ENCODE measurements around the gene GPR137. TPM values are rescaled to one million over a fixed set of nuclear protein-coding genes. Genes with fewer than 3 reads are reported as not detected.

Gene GPR137
- total RNA-seq, 1 donor from 2014 or later: 71.4 TPM

DNA sequence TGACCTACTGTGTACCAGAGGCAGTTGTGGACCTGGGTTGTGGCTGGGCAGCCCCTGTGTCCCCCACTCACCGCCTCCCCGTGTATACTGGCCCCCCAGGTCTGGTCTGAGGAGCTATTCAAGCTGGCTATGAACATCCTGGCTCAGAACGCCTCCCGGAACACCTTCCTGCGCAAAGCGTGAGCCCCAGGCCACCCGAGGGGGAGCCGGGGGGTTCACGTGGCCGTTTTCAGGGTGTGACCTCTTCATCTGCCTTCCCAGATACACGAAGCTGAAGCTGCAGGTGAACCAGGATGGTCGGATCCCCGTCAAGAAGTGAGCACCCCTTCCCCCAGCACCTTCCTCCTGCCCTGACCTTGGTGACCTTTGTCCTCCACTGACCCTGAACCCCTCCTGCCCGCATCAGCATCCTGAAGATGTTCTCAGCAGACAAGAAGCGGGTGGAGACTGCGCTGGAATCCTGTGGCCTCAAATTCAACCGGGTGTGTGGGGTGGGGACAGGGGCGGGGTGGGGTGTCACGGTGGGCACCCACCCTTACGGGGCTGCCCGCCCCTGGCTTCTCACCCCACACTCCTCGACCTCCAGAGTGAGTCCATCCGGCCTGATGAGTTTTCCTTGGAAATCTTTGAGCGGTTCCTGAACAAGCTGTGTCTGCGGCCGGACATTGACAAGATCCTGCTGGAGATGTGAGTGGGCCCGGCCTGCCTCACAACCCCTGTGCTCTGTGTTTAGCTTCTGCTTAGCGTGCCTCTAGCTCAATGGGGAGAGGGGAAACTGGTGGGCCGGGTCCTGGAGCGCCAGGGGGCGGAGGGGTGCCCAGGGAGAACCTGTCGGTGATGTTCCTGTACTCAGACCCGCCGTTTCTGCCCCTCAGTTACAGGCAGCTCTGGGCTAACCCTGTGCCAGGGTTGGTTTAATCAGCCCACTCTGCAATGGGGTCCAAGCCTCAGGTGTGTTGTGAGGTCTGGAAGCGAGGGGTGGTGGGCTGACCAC is 30.2 kb upstream of the GPR137 start:
- H3K27ac Mint-ChIP-seq (ENCODE audit: unreplicated experiment): no peak overlapping the region
- H3K27me3 Mint-ChIP-seq (ENCODE audit: unreplicated experiment): no peaks in the 10 kb centered on the region
- H3K36me3 Mint-ChIP-seq (ENCODE audit: unreplicated experiment): peaks cover 9% of the 10 kb centered on the region
- TF ChIP-seq, protein P1, sequence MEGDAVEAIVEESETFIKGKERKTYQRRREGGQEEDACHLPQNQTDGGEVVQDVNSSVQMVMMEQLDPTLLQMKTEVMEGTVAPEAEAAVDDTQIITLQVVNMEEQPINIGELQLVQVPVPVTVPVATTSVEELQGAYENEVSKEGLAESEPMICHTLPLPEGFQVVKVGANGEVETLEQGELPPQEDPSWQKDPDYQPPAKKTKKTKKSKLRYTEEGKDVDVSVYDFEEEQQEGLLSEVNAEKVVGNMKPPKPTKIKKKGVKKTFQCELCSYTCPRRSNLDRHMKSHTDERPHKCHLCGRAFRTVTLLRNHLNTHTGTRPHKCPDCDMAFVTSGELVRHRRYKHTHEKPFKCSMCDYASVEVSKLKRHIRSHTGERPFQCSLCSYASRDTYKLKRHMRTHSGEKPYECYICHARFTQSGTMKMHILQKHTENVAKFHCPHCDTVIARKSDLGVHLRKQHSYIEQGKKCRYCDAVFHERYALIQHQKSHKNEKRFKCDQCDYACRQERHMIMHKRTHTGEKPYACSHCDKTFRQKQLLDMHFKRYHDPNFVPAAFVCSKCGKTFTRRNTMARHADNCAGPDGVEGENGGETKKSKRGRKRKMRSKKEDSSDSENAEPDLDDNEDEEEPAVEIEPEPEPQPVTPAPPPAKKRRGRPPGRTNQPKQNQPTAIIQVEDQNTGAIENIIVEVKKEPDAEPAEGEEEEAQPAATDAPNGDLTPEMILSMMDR (IDR thresholded peaks at IDR 0.05): no peak
- H3K9me3 Mint-ChIP-seq (ENCODE audit: unreplicated experiment): no peaks in the 10 kb centered on the region
- peaks cover 22% of the 10 kb centered on the region for H3K4me1 Mint-ChIP-seq (ENCODE audit: unreplicated experiment)
- no peak overlapping the region for H3K4me3 Mint-ChIP-seq (ENCODE audit: unreplicated experiment)
- no peak for DNase-seq (ENCODE audit: extremely low spot score, unreplicated experiment)

DNA sequence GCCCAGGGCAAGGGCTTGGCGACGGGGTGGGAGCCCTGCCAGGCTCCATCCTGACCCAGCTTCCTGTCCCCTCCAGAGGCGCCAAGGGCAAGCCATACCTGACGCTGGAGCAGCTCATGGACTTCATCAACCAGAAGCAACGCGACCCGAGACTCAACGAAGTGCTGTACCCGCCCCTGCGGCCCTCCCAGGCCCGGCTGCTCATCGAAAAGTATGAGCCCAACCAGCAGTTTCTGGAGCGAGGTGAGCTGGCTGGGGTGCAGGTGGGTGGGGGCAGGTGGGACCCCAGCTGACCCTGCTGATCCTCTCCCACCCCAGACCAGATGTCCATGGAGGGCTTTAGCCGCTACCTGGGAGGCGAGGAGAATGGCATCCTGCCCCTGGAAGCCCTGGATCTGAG is 29.3 kb upstream of the GPR137 start:
- H3K4me1 Mint-ChIP-seq (ENCODE audit: unreplicated experiment): peaks cover 19% of the 10 kb centered on the region
- H3K27me3 Mint-ChIP-seq (ENCODE audit: unreplicated experiment): no peaks in the 10 kb centered on the region
- peaks cover 9% of the 10 kb centered on the region for H3K36me3 Mint-ChIP-seq (ENCODE audit: unreplicated experiment)
- DNase-seq (ENCODE audit: extremely low spot score, unreplicated experiment): no peak
- no peak overlapping the region for H3K27ac Mint-ChIP-seq (ENCODE audit: unreplicated experiment)
- no peaks in the 10 kb centered on the region for H3K9me3 Mint-ChIP-seq (ENCODE audit: unreplicated experiment)
- TF ChIP-seq, protein P1 (IDR thresholded peaks at IDR 0.05): no peak
- no peak overlapping the region for H3K4me3 Mint-ChIP-seq (ENCODE audit: unreplicated experiment)

DNA sequence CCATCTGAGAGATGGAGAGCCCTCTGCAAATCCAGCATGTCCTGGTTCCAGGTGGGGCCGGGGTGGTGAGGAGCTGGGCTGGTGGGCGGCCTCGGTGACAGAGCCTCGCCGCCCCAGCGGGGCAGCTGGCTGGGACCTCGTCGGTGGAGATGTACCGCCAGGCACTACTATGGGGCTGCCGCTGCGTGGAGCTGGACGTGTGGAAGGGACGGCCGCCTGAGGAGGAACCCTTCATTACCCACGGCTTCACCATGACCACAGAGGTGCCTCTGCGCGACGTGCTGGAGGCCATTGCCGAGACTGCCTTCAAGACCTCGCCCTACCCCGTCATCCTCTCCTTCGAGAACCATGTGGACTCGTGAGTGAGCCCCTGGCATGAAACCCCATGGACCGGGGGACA is 27.3 kb upstream of the GPR137 start:
- DNase-seq (ENCODE audit: extremely low spot score, unreplicated experiment): no peak
- Mint-ChIP-seq H3K27me3 (ENCODE audit: unreplicated experiment) (no peaks in the 10 kb centered on the region), H3K36me3 (ENCODE audit: unreplicated experiment) (peaks cover 16% of the 10 kb centered on the region), H3K27ac (ENCODE audit: unreplicated experiment) (no peak overlapping the region), H3K4me1 (ENCODE audit: unreplicated experiment) (peaks cover 13% of the 10 kb centered on the region), H3K4me3 (ENCODE audit: unreplicated experiment) (no peak overlapping the region), H3K9me3 (ENCODE audit: unreplicated experiment) (no peaks in the 10 kb centered on the region)
- TF ChIP-seq, protein P1 (IDR thresholded peaks at IDR 0.05): no peak

- Mint-ChIP-seq H3K27ac (ENCODE audit: unreplicated experiment) (no peak overlapping the region), H3K4me3 (ENCODE audit: unreplicated experiment) (no peak overlapping the region), H3K9me3 (ENCODE audit: unreplicated experiment) (no peaks in the 10 kb centered on the region), H3K4me1 (ENCODE audit: unreplicated experiment) (peaks cover 6% of the 10 kb centered on the region), H3K36me3 (ENCODE audit: unreplicated experiment) (peaks cover 16% of the 10 kb centered on the region), H3K27me3 (ENCODE audit: unreplicated experiment) (no peaks in the 10 kb centered on the region)
- no peak for DNase-seq (ENCODE audit: extremely low spot score, unreplicated experiment)
- TF ChIP-seq, protein P1 (IDR thresholded peaks at IDR 0.05): no peak
These were observed 26.6 kb upstream of the GPR137 start for GRCh38 chr11:64258946-64259532.

GRCh38 chr11:64259533-64260067 is 26.0 kb upstream of the GPR137 start:
- Mint-ChIP-seq H3K9me3 (ENCODE audit: unreplicated experiment) (no peaks in the 10 kb centered on the region), H3K4me3 (ENCODE audit: unreplicated experiment) (no peak overlapping the region), H3K36me3 (ENCODE audit: unreplicated experiment) (peaks cover 16% of the 10 kb centered on the region), H3K27ac (ENCODE audit: unreplicated experiment) (no peak overlapping the region), H3K4me1 (ENCODE audit: unreplicated experiment) (peaks cover 5% of the 10 kb centered on the region), H3K27me3 (ENCODE audit: unreplicated experiment) (no peaks in the 10 kb centered on the region)
- TF ChIP-seq, protein P1 (IDR thresholded peaks at IDR 0.05): no peak
- no peak for DNase-seq (ENCODE audit: extremely low spot score, unreplicated experiment)
